Lower leg skin (tissue), 3 donors: Measurements from ENCODE around the gene PSMG2.
"Not testable (repeated sequence)": the region's sequence is repeated elsewhere in the genome, so short reads cannot be mapped to it uniquely, and the experiment has no call there.

ENCODE experiments used
- CTCF ChIP-seq, 3 donors: fragments of 450-650 bp; IDR thresholded peaks; one replicate each; pipeline ENCODE4 v1.5.1; 2016; ENCODE audit warnings: antibody characterized with exemption in 3 of 3, mild to moderate bottlenecking in 3 of 3, moderate library complexity in 2 of 3
- POLR2A ChIP-seq, 2 donors: fragments of 450-650 bp; IDR thresholded peaks; one replicate each; pipeline ENCODE4 v1.6.1; 2016 to 2017; ENCODE audit warnings: antibody characterized with exemption in 2 of 2, mild to moderate bottlenecking in 1 of 2, moderate library complexity in 1 of 2

- not testable (repeated sequence) for TF ChIP-seq CTCF, POLR2A (IDR thresholded peaks at IDR 0.05)
Measured at GRCh38 chr18:12758566-12758965, 55.7 kb downstream of the PSMG2 start.
